ENCODE measurements around the gene LRBA. TPM values are rescaled to one million over a fixed set of nuclear protein-coding genes. Genes with fewer than 3 reads are reported as not detected.

Gene LRBA
- total RNA-seq, 1 experiment from 2014 or later = 77.4 TPM

DNA sequence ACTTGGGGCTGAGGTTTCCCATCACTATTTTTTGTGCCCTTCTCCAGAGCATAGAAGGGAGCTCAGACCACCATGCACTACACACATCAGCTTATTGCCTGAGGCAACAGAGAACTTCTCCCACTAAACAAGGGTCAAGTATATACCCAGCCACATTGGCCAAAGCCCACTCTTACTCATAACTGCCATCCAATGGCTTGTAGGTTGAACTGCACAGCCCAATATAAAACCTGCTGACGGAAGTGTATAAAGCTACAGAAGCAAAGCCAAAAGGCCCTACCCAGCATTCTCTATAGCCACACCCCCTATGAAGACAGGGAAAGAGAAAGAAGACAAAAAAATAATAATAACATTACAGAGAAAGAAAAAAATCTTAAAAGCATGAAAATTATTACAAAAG lies 139.7 kb downstream of the LRBA start:
- no peak for DNase-seq
- BruUV-seq (replicated peaks) = no TSS peak
- ChIA-PET POLR2A (ENCODE audit: unreplicated experiment) (no interaction called here), CTCF (no interaction called here)
- H3K27me3 ChIP-seq (ENCODE audit: insufficient read depth, low read depth) = no peaks in the 10 kb centered on the region
- no peaks in the 10 kb centered on the region for H3K9me2 ChIP-seq (ENCODE audit: insufficient read depth)
- peaks cover 2% of the 10 kb centered on the region; the same call in 1 of the 2 replicates for H3K36me3 ChIP-seq (ENCODE audit: low read depth)
- TF ChIP-seq, protein P1, sequence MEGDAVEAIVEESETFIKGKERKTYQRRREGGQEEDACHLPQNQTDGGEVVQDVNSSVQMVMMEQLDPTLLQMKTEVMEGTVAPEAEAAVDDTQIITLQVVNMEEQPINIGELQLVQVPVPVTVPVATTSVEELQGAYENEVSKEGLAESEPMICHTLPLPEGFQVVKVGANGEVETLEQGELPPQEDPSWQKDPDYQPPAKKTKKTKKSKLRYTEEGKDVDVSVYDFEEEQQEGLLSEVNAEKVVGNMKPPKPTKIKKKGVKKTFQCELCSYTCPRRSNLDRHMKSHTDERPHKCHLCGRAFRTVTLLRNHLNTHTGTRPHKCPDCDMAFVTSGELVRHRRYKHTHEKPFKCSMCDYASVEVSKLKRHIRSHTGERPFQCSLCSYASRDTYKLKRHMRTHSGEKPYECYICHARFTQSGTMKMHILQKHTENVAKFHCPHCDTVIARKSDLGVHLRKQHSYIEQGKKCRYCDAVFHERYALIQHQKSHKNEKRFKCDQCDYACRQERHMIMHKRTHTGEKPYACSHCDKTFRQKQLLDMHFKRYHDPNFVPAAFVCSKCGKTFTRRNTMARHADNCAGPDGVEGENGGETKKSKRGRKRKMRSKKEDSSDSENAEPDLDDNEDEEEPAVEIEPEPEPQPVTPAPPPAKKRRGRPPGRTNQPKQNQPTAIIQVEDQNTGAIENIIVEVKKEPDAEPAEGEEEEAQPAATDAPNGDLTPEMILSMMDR (conservative IDR thresholded peaks at IDR 0.05) = no peak
- no peak for TF ChIP-seq EZH2 (IDR thresholded peaks at IDR 0.05; ENCODE audit: low read depth)
- no peaks in the 10 kb centered on the region for H3F3A ChIP-seq (ENCODE audit: insufficient read depth, low read depth)
- 0 out of 2 replicates have a peak, but pooled peaks cover 4% of the 10 kb centered on the region for H3K9me3 ChIP-seq (ENCODE audit: insufficient read depth, low read depth)
- no peaks in the 10 kb centered on the region for H3K79me2 ChIP-seq (ENCODE audit: low read depth)
- H3K4me1 ChIP-seq (replicated peaks; ENCODE audit: insufficient read depth) = no peaks in the 10 kb centered on the region
- H2AFZ ChIP-seq = no peak overlapping the region
- no peak overlapping the region for H3K27ac ChIP-seq
- intact Hi-C loops (cut with micrococcal nuclease; ENCODE audit: unreplicated experiment) = no loop called here
- no peak overlapping the region for H3K4me3 ChIP-seq
- no peak overlapping the region for H3K4me2 ChIP-seq
- H4K20me1 ChIP-seq (ENCODE audit: insufficient read depth) = no peaks in the 10 kb centered on the region

DNA sequence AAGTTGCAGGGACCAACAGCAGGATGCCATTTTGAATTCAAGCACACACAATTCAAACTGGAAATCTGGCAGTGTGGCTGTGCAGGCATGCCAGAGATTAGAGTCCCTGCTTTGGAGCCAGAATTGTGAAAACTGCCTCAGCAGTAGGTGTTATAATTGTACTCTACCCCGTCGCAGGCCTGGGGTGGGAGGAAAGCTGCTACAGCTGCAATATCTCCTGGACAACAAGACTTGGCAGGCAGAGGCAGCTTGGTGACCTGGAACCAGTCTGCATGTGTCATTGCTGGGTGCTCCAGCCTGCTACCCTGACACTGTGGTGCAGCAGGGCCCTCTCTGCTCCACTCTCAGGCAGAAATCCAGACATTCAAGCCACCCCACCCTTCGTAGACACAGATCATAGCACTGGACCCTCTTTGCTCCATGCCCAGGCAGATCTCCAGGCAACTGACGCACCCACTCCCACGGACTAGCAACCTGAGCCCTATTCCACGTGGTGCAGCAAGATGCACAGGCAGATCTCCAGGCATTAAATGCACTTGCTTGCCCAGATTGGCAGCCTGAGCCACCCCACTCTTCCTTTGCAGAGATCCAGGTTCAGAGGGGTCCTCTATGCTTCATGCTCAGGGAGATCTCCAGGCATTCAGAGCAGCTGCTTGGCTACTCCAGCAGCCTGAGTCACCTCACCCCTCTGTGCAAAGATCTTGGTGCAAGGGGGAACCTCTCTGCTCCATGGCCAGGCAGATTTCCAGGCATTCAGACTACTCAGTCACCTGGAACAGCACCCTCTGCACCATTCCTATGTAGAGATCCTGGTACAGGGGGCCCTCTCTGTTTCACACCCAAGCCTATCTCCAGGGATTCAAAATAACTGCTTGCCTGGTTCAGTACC lies 140.5 kb downstream of the LRBA start:
- H4K20me1 ChIP-seq (ENCODE audit: insufficient read depth) = no peaks in the 10 kb centered on the region
- H3K9me2 ChIP-seq (ENCODE audit: insufficient read depth) = no peaks in the 10 kb centered on the region
- H3K36me3 ChIP-seq (ENCODE audit: low read depth) = peaks cover 5% of the 10 kb centered on the region; the same call in 1 of the 2 replicates
- TF ChIP-seq EZH2 (IDR thresholded peaks at IDR 0.05; ENCODE audit: low read depth) = no peak
- TF ChIP-seq, protein P1 (conservative IDR thresholded peaks at IDR 0.05) = no peak
- no TSS peak for BruUV-seq (replicated peaks)
- no peaks in the 10 kb centered on the region for H3F3A ChIP-seq (ENCODE audit: insufficient read depth, low read depth)
- H3K4me1 ChIP-seq (replicated peaks; ENCODE audit: insufficient read depth) = no peaks in the 10 kb centered on the region
- no peak overlapping the region for H3K27ac ChIP-seq
- H3K27me3 ChIP-seq (ENCODE audit: insufficient read depth, low read depth) = no peaks in the 10 kb centered on the region
- DNase-seq = no peak
- ChIA-PET POLR2A (ENCODE audit: unreplicated experiment) (no interaction called here), CTCF (no interaction called here)
- H2AFZ ChIP-seq = no peak overlapping the region
- no peaks in the 10 kb centered on the region for H3K79me2 ChIP-seq (ENCODE audit: low read depth)
- H3K4me3 ChIP-seq = no peak overlapping the region
- H3K4me2 ChIP-seq = no peak overlapping the region
- intact Hi-C loops (cut with micrococcal nuclease; ENCODE audit: unreplicated experiment) = no loop called here
- H3K9me3 ChIP-seq (ENCODE audit: insufficient read depth, low read depth) = 0 out of 2 replicates have a peak, but pooled peaks cover 4% of the 10 kb centered on the region

DNA sequence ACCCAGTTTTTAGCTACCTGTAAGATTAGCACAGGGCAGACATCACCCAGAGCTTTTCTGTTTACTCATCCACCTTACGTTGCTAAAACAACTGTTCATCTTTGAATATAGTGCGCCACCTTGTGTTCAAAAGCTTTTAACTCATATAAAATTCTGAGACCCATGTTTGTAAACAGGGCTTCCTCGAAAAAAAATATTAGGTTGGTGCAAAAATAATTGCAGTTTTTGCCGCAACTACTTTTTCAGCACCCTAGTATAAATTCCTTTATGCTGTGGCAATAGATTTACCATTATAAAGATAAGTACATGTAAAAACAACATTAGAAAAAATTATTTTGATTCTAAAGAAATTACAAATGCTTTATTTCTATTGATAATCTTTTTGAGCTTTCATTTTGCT lies 147.9 kb downstream of the LRBA start:
- CTCF ChIA-PET = interaction anchor here (0.6 to 1.2 kb wide), 12 partner anchors 11 to 1505 kb away, joined by 3 to 17 read pairs (median 4); no protein-coding TSS in a partner anchor
- H3K4me2 ChIP-seq = no peak overlapping the region
- DNase-seq = peak; percentile 5 to 59

More for the DNA sequence above, 147.9 kb downstream of the LRBA start:
- H3K36me3 ChIP-seq (ENCODE audit: low read depth) = peaks cover 5% of the 10 kb centered on the region; the same call in 1 of the 2 replicates
- no peak overlapping the region for H3K4me3 ChIP-seq
- H3F3A ChIP-seq (ENCODE audit: insufficient read depth, low read depth) = no peaks in the 10 kb centered on the region
- H4K20me1 ChIP-seq (ENCODE audit: insufficient read depth) = no peaks in the 10 kb centered on the region
- intact Hi-C loops (cut with micrococcal nuclease; ENCODE audit: unreplicated experiment) = loop anchor here (1.0 to 10.0 kb wide), 4 partner anchors 569 to 962 kb away; no protein-coding TSS in a partner anchor
- H3K4me1 ChIP-seq (replicated peaks; ENCODE audit: insufficient read depth) = no peaks in the 10 kb centered on the region
- no peaks in the 10 kb centered on the region for H3K79me2 ChIP-seq (ENCODE audit: low read depth)
- H3K27me3 ChIP-seq (ENCODE audit: insufficient read depth, low read depth) = no peaks in the 10 kb centered on the region
- H2AFZ ChIP-seq = no peak overlapping the region
- TF ChIP-seq, protein P1 (conservative IDR thresholded peaks at IDR 0.05) = peak; percentile 75
- no peak for TF ChIP-seq EZH2 (IDR thresholded peaks at IDR 0.05; ENCODE audit: low read depth)
- H3K9me3 ChIP-seq (ENCODE audit: insufficient read depth, low read depth) = no peaks in the 10 kb centered on the region
- POLR2A ChIA-PET (ENCODE audit: unreplicated experiment) = interaction anchor here (0.6 kb wide), 1 partner anchor 58 kb away, joined by 5 read pairs; no protein-coding TSS in a partner anchor
- no TSS peak for BruUV-seq (replicated peaks)
- no peak overlapping the region for H3K27ac ChIP-seq
- no peaks in the 10 kb centered on the region for H3K9me2 ChIP-seq (ENCODE audit: insufficient read depth)

All from PC-9 (cell line).